ENCODE results near the gene DOCK4. TPM values are rescaled to one million over a fixed set of nuclear protein-coding genes. Genes with fewer than 3 reads are reported as not detected.

DOCK4 gene
- total RNA-seq, 1 donor from 2014 or later: 13.9 TPM

DNA sequence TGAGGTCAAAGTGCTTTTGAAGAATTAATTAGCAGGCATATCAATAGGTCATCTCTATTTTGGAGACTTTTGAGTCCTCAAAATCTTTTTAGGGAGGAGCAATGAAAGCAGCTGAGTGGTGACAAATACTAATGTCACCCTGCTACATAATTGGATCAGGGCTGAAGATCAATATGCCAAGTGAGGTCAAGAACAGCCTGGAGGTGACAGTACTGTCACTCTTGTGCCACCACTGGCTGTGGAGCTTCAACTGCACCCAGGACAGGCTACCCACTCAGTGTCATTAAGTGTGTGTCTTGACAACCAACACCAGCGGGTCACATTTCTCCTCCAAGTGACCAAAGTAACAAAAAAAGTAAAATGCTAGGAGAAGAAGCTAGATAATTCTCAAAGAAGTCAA is 167.8 kb downstream of the DOCK4 start:
- intact Hi-C loops (cut with micrococcal nuclease): no loop called here
- DNase-seq (no peak), ATAC-seq (no peak)

DNA sequence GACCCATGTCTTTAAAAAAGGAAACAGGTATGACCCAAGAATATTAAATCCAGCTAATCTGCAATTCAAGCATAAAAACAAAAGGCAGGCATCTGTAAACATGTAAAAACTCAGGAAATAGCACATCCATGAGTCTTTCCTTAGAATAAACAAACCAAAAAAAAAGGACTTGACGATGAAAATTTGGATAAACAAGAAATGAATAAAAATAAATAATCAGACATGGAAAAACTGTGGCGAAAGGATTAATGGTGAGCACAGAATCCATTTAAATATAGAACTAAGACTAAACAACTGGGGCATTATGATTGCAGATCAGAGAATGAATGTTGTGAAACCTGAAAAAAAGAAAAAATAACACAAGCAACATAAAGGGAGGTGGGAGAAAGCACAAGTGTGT is 170.1 kb downstream of the DOCK4 start:
- DNase-seq (no peak), ATAC-seq (no peak)
- intact Hi-C loops (cut with micrococcal nuclease): no loop called here

DNA sequence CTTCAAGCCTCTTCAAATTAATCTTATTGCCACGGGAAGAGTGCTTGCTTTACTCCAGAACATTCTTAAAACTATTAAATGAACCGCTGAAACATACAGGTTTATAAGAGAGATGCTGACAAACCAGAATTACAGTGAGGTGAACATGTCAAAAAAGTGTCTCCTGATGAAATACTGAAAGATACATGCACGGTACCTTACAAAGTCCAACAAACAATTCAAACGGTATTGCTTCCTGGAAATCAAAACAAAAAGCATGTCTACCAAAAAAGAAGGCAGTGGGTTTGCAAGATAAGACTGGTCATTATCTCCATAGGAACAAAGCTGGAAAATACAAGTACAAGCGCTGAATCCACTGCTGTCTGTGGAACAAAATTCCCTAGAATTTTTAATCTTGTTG is 174.5 kb downstream of the DOCK4 start:
- intact Hi-C loops (cut with micrococcal nuclease): no loop called here
- ATAC-seq: no peak

DNA sequence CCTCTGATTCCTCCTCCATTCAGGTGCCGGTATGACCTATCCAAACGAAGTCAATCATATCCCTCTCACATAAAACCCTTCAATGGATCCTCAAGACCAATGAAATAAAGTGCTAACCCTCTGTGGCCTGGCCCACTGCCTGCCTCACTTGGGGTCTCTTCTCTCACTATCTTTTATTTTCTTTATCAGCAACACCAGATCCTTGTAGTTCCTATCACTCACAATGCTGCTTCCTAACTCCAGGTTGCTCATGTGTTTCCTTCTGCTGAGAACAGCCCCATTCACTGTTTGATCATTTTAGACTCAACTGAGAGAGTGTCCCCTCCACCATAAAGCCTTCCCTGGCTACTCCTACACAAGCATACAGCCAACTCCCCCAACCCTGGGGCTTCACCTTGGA is 180.6 kb downstream of the DOCK4 start:
- DNase-seq (no peak), ATAC-seq (no peak)
- intact Hi-C loops (cut with micrococcal nuclease): no loop called here

More for the DNA sequence above, 174.5 kb downstream of the DOCK4 start:
- DNase-seq: no peak

DNA sequence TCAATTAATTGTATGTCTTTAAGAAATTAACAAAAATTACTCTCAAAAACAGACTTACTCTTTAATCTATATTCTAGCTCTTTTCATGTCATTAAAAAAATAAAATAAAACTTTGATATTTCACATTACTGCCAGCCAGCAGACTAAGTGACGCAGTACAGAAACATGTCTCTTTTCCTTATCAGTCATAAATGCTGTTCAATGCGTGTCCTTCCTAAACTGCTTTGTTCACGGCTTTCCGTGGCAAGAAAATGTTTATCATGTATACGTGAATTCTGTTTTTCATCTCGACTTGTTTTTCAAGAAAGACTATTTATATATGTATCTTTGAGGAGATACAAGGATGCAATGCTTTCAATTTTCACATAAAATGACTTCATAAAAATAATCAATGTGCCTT is 182.4 kb downstream of the DOCK4 start:
- intact Hi-C loops (cut with micrococcal nuclease): no loop called here
- DNase-seq: no peak
- ATAC-seq: no peak

DNA sequence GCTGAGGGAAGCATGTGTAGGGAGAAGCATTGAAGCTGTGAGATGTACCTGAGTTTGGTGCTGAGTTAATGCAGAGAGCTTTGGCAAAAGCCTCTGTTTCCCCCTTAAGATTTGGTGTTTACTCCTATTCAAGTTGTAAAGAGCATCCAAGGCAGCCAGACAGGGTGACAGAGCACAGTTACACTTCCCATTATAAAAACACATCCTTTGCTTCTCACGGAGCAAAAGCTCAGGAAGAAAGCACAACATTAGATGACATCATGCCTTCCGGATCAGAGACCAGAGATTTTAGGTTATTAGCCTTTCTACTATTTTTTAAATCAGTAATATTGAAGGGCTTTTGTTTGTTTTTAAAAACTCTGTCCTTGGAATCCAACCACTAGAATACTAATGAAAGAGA is 182.9 kb downstream of the DOCK4 start:
- DNase-seq (no peak), ATAC-seq (no peak)
- intact Hi-C loops (cut with micrococcal nuclease): no loop called here

DNA sequence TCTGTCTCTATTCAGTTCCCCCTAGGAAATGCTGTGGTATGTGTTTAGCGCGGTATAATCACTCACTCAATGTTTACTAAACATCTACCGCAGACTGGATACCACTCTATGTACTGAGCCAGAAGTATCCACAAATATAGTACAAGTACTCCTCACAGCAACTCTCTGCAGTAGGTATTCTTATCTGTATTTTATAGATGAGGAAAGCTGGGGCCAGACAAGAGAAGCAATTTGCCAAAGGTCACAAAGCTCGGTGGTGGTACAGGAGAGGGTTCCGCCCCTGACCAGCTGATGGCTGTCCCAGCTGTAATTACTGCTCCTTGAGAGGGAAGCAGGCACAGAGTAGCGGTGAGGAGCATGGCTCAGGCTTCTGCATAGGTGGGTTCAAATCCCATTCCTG is 184.1 kb downstream of the DOCK4 start:
- ATAC-seq (peak; percentile 39), DNase-seq (no peak)
- intact Hi-C loops (cut with micrococcal nuclease): no loop called here

DNA sequence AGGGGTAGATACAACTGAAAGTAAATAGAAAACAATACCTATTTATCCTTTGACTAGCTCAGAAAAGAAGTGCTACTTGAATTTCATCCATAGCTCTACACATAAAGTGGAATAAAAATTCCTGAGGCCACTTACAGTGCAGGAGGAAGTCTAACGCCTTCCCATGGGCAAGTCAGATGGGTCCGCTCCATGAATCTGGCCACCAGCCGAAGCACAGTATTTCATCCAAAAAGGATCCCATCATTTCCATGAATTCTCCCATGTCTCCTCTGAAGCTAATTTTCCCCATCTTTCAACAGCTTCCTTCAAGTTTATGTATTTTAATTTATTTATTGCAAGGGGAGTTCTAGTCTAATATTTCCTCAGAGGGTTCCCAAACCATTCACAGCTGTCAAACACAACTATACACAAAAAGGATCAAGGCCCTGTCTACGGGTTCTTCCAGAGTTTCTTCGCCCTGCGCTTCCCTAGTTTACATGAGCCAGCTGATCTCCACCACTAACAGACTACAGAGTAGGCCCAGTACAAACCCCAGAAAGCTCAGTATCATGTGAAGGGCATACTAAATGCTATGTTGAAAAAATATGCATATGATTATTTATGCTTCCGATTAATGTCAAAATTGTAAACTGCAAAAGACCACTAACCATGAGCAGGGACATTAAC is 184.7 kb downstream of the DOCK4 start:
- peak; percentile 75 for ATAC-seq
- intact Hi-C loops (cut with micrococcal nuclease): no loop called here
- peak; percentile 42 for DNase-seq

DNA sequence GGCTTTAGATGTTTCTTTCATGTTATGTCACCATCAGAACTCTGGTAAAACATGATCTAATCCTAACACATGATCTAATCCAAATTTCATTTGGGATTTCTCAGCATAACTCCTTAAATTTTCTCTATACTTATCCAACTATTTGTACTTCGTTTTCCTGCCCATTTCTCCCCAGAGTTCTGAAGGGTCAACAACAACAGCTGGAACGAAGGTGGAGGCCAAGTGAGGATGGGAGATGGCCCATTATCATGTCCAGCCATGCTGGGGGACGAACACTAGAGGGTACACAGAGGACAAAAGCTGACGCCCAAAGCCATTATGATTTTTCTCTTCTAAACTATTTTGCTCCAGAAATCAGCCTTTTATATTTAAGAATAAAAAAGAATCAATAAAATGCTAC is 185.4 kb downstream of the DOCK4 start:
- DNase-seq: peak; percentile 34
- peak; percentile 63 for ATAC-seq

DNA sequence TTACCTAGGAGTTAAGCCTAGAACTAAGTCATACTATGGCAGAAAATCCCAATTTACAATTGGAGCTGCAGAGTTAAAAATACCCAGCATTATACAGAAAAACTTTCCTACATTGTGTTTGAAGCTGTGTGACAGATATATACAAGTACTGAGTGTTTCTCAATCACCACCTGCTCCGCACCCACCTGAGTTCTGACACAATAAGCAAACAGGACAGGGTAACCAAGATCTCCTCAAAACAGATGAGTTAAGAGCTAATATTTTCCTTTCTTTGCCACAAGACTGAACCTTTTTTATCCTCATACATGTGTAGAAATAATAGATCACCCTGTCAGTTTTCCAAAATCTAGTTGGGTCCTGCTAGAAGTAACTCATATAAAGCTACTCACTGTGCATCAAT is 186.3 kb downstream of the DOCK4 start:
- ATAC-seq (no peak), DNase-seq (no peak)
- intact Hi-C loops (cut with micrococcal nuclease): no loop called here

More for the DNA sequence above, 185.4 kb downstream of the DOCK4 start:
- intact Hi-C loops (cut with micrococcal nuclease): no loop called here

DNA sequence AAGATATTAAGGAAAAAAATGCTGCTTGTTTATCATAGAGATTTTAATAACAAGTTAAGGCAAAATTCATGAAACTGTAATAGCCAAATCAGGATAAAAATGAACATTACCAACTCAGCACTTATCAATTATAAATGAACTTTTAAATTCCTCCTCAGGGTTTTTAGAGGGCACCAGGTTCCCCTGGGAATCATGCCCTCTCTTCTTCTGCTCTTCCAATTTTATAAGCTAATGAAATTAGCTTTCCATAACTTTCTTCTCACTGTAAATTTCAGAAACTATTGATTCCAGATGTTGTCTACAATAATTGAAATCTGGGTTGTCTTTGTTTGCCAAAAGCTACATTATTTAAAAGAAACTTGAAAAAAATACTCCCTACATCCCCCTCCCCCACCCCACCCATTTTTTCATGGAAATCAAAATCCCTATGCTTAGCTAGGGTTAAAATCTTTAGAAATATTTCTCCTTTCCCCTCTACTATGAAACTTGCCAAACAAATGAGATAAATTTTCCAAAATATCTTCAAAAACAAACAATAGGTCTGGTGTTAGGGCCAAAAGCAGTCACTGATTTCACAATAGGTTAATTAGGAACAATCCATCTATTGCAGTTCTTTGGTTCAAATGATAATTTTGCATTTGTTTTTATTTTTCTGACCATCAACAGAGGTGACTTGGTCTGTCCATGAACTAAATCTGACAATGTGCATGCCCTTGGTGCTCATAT is 187.7 kb downstream of the DOCK4 start:
- intact Hi-C loops (cut with micrococcal nuclease): no loop called here

DNA sequence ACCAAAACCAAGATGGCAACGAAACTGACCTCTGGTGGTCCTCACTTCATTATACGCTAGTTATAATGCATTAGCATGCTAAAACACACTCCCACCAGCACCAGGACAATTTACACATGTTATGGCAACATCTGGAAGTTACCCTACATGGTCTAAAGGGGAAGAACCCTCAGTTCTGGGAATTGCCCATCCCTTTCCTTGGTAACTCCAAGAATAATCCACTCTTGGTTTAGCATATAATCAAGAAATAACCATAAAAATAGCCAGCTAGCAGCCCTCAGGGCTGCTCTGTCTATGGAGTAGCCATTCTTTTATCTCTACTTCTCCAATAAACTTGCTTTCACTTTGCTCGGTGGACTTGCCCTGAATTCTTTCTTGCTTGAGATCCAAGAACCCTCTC is 191.1 kb downstream of the DOCK4 start:
- intact Hi-C loops (cut with micrococcal nuclease): no loop called here
- no peak for ATAC-seq
- DNase-seq: no peak

More for the DNA sequence above, 187.7 kb downstream of the DOCK4 start:
- DNase-seq: no peak
- ATAC-seq: no peak

DNA sequence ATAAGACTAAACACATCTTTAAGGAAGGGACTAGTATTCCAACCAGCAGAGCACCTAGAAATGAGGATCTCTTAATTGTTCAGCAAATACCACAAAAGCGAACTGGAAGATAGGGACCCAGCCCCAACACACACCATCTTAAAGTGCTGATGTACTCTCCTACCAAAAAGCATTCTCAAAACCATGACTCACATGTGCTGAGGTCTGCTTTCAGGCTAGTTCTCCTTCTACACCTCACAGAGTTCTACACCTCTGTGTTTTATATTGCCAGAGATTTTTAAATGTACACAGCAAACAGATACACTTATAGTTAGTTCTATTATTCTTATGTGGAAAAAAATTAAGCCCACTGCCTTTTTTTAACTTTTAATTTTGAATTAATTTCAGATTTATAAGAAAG is 191.9 kb downstream of the DOCK4 start:
- ATAC-seq (no peak), DNase-seq (no peak)
- intact Hi-C loops (cut with micrococcal nuclease): no loop called here

DNA sequence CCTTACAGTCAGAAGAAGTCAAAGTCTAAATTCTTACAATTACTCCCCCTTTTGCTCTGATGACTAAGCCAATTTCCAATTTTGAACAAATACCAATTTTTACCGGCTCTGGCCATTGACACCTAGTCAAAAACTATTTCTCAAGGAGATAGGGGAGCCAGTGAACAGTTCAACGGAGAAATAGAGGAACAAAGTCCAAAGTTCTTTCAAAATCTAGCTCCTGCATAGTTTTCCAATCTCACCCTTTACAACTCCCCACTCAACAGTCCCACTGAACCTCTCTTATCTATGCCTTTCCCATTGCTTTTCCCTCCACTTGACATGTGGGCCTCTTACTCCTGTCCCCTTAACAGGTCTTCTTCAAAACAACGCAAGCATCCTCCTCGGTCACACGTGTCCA is 192.9 kb downstream of the DOCK4 start:
- ATAC-seq (no peak), DNase-seq (no peak)
- intact Hi-C loops (cut with micrococcal nuclease): no loop called here

DNA sequence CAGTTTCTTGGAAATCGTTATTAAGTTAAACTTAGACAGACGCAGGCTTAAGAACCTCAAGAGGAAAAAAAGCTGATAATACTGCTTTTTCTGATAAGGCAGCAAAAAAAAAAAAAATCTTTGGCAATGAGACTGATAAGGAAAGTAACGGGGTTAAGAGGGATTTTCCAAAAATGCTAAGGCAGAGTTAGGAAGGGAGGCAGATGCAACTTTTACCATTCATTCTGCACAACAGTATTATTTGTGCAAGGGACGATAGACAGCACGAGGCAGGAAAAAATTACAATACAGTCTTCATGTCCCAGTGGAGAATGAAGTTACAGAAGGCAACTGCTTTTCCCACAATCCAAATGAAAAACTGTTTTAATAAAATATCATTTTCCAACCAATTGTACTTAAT is 194.0 kb downstream of the DOCK4 start:
- intact Hi-C loops (cut with micrococcal nuclease): no loop called here
- peak; percentile 50 for ATAC-seq
- DNase-seq: no peak

DNA sequence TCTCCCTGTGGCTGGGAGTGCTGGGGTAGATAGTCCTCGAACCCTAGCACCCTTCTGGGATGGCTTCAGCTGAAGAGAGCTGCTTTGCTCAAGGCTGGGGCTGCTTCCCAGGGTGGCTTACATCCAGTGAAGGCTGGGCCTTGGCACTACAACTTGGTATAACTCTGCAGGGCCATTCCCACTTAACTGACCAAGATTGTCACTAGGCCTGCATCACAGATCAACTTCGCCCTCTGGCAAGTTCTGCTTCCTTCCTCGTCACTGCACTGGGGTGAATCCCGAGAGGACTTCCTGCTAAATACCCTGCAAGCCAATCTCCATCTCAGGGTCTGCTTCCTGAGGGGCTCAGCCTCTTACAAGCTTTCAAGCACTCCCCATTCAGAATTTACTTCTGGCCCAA is 195.2 kb downstream of the DOCK4 start:
- DNase-seq (no peak), ATAC-seq (peak; percentile 47)

DNA sequence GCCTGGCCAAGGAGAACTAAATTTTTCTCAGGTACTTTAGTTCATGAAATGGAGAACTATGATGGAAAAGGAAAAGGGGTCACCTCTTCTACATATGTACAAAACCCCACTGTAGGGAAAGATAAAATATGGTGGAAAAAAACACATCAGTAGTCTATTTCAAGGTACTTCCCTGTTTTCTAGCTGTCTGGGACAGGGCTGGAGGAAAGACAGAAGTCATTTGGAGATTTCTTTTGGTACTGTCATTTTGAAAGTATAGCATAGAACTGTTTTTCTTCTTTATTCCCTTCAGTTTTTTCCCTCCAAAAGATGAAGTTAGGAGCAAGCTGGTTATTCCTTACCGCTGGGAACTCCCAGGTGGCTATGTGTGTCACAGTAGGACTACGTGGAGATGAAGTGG is 196.1 kb downstream of the DOCK4 start:
- intact Hi-C loops (cut with micrococcal nuclease): no loop called here
- DNase-seq (no peak), ATAC-seq (no peak)

More for the DNA sequence above, 195.2 kb downstream of the DOCK4 start:
- intact Hi-C loops (cut with micrococcal nuclease): no loop called here

DNA sequence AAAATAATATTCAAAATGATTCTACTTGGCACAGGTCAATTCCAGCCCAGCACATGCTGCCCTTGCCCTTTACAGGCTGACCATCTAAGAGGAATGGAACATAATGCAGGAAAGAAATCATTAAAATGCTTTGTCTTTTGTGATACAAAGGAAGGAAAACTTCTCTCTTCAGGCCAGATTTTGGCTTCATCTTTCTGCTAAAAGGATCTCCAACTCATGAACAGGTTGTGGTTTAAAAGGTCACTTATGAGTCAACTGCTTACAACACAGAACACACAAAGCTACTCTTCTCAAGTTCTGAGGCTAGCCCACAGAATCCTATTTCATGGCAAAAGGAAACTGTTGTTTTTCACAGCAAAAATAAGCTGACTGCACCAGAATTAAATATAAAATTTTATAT is 197.1 kb downstream of the DOCK4 start:
- no peak for DNase-seq
- no peak for ATAC-seq
- intact Hi-C loops (cut with micrococcal nuclease): no loop called here

DNA sequence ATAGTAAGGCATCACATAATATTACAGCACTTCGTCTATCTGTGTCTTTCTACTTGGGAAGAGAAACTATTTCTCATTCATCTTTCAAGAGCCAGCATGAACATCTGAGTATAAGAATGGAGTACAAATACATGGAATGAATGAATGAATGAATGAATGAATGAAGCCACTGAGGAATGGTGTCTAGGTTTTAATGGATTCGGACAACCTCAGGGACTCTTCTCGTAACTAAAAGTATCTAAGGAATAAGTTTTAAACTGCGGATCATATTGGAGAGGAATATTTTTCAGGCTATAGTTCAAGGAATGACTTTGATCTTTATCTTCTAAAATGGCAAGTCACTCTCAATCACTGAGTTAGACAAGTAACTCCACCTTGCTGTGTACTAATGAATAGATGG is 199.0 kb downstream of the DOCK4 start:
- intact Hi-C loops (cut with micrococcal nuclease): no loop called here
- DNase-seq (no peak), ATAC-seq (no peak)

DNA sequence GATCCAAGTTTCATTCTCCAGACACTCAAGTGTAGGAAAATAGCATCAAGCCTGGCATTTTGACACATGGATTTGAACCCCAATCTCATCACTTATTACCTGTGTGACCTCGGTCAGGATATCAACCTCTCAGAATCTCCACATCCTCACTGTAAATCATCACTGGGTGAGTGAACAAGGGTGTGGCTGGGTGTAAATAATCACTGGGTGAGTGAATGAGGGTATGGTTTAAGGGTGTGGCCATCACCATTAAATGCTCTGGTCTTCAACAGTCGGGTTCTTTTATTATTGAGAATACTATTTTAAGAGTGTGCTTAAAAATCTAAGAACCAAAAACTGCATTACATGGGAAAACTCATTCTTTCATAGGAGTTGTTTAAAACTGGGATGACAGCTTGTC is 200.1 kb downstream of the DOCK4 start:
- intact Hi-C loops (cut with micrococcal nuclease): no loop called here
- no peak for ATAC-seq

DNA sequence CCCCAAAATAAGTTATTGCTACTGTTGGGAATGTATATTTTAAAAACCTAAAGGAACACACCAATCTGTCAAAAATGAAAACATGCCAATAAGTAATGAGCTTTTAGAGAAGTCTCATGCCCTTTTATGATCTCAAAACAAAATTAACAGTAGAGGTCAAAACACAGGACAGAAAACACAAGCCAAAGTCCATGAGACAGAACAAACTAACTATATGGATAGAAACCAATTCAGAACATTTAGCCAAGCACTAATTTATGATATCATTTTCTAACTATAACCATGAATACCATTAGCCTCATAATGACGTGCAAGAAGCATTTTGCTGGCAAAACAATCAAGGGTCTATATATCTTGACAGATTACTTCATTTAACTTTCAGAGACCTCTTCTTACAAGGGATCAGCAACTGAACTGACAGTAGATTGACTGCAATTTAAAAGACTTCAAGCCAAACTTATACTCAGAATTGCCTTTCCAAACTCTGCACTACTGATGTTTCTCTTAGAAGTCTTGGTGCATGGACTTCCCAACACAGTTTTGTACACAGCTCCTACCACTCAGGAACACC is 200.9 kb downstream of the DOCK4 start:
- no peak for ATAC-seq
- DNase-seq: no peak
- intact Hi-C loops (cut with micrococcal nuclease): no loop called here

More for the DNA sequence above, 200.1 kb downstream of the DOCK4 start:
- no peak for DNase-seq
